Heart right ventricle (tissue), 16 donors: Measurements from ENCODE around the gene MS4A6A. TPM values are rescaled to one million over a fixed set of nuclear protein-coding genes. Genes with fewer than 3 reads are reported as not detected.
"Not testable (repeated sequence)": the region's sequence is repeated elsewhere in the genome, so short reads cannot be mapped to it uniquely, and the experiment has no call there.

Experiments
- ATAC-seq, 8 donors: fragments of 200-7000 bp; cut with Tn5 transposase; one replicate each; pipeline ENCODE4 v1.9.1; 2020; ENCODE audit warnings: mild to moderate bottlenecking in 8 of 8, moderate library complexity in 8 of 8, moderate number of reproducible peaks in 1 of 8
- DNase-seq, 2 donors: peaks; one replicate each; pipeline ENCODE4 v3.0.0-alpha.2; 2020
- H3K27ac ChIP-seq, 10 donors: fragments of 200-600 bp; sonication (generic) in 2 of 10; one replicate each; pipeline versions ENCODE4 v1.5.0 to v1.8.0; 2020 to 2022; ENCODE audit warnings: mild to moderate bottlenecking in 3 of 10
- H3K27me3 ChIP-seq, 7 donors: fragments of 200-600 bp; one replicate each; pipeline ENCODE4 v1.8.0; 2021 to 2022; ENCODE audit warnings: mild to moderate bottlenecking in 2 of 7
- H3K36me3 ChIP-seq, 9 donors: fragments of 200-600 bp; sonication (generic) in 1 of 9; one replicate each; pipeline versions ENCODE4 v1.5.0 to v1.8.0; 2020 to 2022; ENCODE audit warnings: mild to moderate bottlenecking in 2 of 9
- H3K4me1 ChIP-seq, 9 donors: fragments of 200-600 bp; sonication (generic) in 1 of 9; one replicate each; pipeline versions ENCODE4 v1.5.0 to v1.8.0; 2020 to 2022; ENCODE audit warnings: mild to moderate bottlenecking in 4 of 9
- H3K4me3 ChIP-seq, 10 donors: fragments of 200-600 bp; sonication (generic) in 2 of 10; one replicate each; pipeline versions ENCODE4 v1.5.0 to v1.8.0; 2020 to 2022; ENCODE audit warnings: mild to moderate bottlenecking in 7 of 10, moderate library complexity in 2 of 10
- H3K9me3 ChIP-seq, 11 donors: fragments of 200-600 bp in 10 of 11; sonication (generic) in 2 of 11; one replicate each; pipeline versions ENCODE4 v1.5.0 to v1.8.0; 2013 to 2022; ENCODE audit warnings: mild to moderate bottlenecking in 2 of 11, control low read depth in 1 of 11, moderate library complexity in 1 of 11
- CTCF ChIP-seq, 9 donors: fragments of 200-600 bp; sonication (generic) in 2 of 9; IDR thresholded peaks; one replicate each; pipeline versions ENCODE4 v1.5.0 to v1.8.0; 2021 to 2022; ENCODE audit warnings: antibody characterized with exemption in 9 of 9, mild to moderate bottlenecking in 5 of 9, moderate library complexity in 1 of 9
- whole genome bisulfite sequencing, 2 donors: extraction: QIAGEN DNeasy Blood & Tissue Kit; methylation state at CpG; one replicate each; pipeline ENCODE4 v1.1.7; 2013; ENCODE audit warnings: inconsistent platforms in 1 of 2; 5-methylcytosine and 5-hydroxymethylcytosine counted together
- intact Hi-C, 10 donors: fragments of 100-400 bp; cut with DNase I; formaldehyde crosslinking; loops; one replicate each; pipeline versions ENCODE4 v1.11.1 to v1.14.2; 2022
- polyA plus RNA-seq, 2 donors: library from polyadenylated mRNA; stranded (reverse); fragments of 200-250 nt; gene quantifications; one replicate each; pipeline ENCODE4 v1.2.3, GENCODE V29; 2013
- total RNA-seq, 10 donors: library from RNA; stranded (reverse); fragmentation: NEBNext Ultra II Directional in 3 of 10; extraction: Animal tissue kit (Norgen Biotek cat#: 25700) in 3 of 10; gene quantifications; one replicate each; pipeline versions ENCODE4 v1.2.1 to v1.2.4, GENCODE V29; 2021 to 2023
- donor health status: Arrhythmogenic right ventricular cardiomyopathy.
- donor health status: ischemic (EF 13 %, LVEDD 7.1; RV severe dilation, severe dysfunction).
- donor health status: healthy with polysubstance abuse.
- donor health status: DM: no; HTN: yes; CAD: no.
- donor health status: DM: no; HTN: no; CAD: no.
- donor health status: ischemic (EF 25% LVEDD 6.9; RV normal size, moderate dysfunction).
- donor health status: ischemic (EF 25% LVEDD 5.7; RV mildly dilated, moderate dysfunction).
- donor health status: healthy.
- donor health status: DM: yes; HTN: yes; CAD: no.
- donor health status: Ischemic cardiomyopathy.
- donor health status: ischemic (EF 35%, LVEDD 5.7; RV mildly dilated, moderate dysfunction).
- donor health status: nonischemic (EF 11% LVEDD 7.7; RV severe dilation, severe dysfunction).
- donor health status: DM: yes; HTN: yes; CAD: no.
- donor health status: PGD.
- donor health status: ischemic (EF 29% LVEDD 5.4; RV normal size, mild dysfunction).
- donor health status: nonischemic (EF 23%, LVEDD 6.1; RV moderate dilation, normal function).

MS4A6A gene
- total and polyA plus RNA-seq, 12 donors, result 7.9 to 168 (median 22.3) TPM

- intact Hi-C loops, result no loop called here
- Histone ChIP-seq H3K27ac (peak overlapping the region in 6 of 10 donors; percentile 5 to 60 (median 26)), H3K9me3 (peaks cover 0 to 6% (median 0%) of the 10 kb centered on the region in 11 donors), H3K36me3 (no peaks in the 10 kb centered on the region), H3K4me3 (no peak overlapping the region), H3K27me3 (no peaks in the 10 kb centered on the region), H3K4me1 (peaks cover 0 to 22% (median 8%) of the 10 kb centered on the region in 9 donors)
- WGBS, 2 donors, result 60 to 74% methylated on average over 3 of the region's 3 CpGs
- no peak for TF ChIP-seq CTCF (IDR thresholded peaks at IDR 0.05)
- DNase-seq, result no peak
- peak in 1 of 8 donors; percentile 56 for ATAC-seq
These were observed 27.0 kb downstream of the MS4A6A start for GRCh38 chr11:60155931-60156330.

DNA sequence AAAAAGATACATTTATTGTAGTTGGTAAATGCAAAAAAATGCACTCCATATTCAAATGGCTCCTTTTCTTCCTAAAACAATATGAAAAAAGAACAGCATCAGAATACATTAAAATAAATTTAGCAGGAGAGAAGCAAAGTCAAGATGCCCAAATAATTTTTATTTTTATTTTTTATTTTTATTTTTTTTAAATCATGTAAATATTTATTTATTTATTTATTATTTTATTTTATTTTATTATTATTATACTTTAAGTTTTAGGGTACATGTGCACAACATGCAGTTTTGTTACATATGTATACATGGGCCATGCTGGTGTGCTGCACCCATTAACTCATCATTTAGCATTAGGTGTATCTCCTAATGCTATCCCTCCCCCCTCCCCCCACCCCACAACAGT is 30.2 kb downstream of the MS4A6A start:
- intact Hi-C loops, H3K27me3 ChIP-seq: not testable (repeated sequence)

DNA sequence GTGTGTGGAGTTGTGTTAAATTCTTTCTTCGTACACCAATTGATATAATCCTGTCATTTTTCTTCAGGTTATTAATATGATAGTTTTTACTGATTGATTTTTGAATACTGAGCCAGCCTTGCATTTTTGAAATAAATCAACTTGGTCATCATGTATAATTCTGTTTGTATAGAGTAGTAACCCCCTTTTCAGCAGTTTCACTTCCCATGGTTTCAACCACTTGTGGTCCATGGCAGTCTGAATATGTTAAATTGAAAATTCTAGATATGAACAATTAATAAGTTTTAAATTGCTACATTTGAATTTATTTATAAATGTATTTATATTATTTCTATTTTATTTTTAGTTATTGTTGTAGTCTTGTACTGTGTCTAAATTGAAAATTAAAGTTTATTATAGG is 32.6 kb downstream of the MS4A6A start:
- TF ChIP-seq CTCF (IDR thresholded peaks at IDR 0.05), result no peak

More for the DNA sequence above, 30.2 kb downstream of the MS4A6A start:
- ATAC-seq, H3K27ac ChIP-seq, H3K36me3 ChIP-seq, H3K4me3 ChIP-seq, DNase-seq, H3K9me3 ChIP-seq: not testable (repeated sequence)
- H3K4me1 ChIP-seq, result peaks cover 0 to 10% (median 0%) of the 10 kb centered on the region in 9 donors

DNA sequence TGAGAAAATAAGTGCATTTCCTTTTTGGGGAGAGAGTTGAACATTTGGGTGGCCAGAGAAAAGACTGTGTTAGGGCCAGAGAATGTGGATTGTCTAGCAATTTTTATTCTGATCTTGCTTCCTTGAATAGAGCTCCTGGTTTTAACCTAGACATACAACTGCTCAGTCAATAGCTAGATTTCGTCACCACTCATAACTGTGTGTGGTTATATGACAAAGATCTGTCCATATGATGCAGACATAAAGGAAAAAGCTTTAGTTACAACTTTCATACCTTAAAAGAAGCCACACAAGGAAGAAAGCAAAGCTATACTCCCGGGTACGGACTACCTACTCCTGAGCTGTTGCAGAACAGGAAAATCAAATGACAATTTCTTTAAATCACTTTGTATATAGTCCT is 37.2 kb downstream of the MS4A6A start:
- no peak for ATAC-seq

More for the DNA sequence above, 32.6 kb downstream of the MS4A6A start:
- WGBS, 2 donors, result 74 to 75% methylated on average over 1 of the region's 1 CpG
- H3K4me3 ChIP-seq, result no peak overlapping the region
- no peaks in the 10 kb centered on the region for H3K9me3 ChIP-seq
- H3K27me3 ChIP-seq, result no peaks in the 10 kb centered on the region
- no peak overlapping the region for H3K27ac ChIP-seq
- H3K36me3 ChIP-seq, result no peaks in the 10 kb centered on the region
- intact Hi-C loops, result no loop called here
- ATAC-seq (no peak), DNase-seq (no peak)
- no peaks in the 10 kb centered on the region for H3K4me1 ChIP-seq

More for the DNA sequence above, 37.2 kb downstream of the MS4A6A start:
- Histone ChIP-seq H3K27me3 (no peaks in the 10 kb centered on the region), H3K9me3 (no peaks in the 10 kb centered on the region), H3K4me1 (no peaks in the 10 kb centered on the region), H3K4me3 (no peak overlapping the region), H3K27ac (no peak overlapping the region), H3K36me3 (no peaks in the 10 kb centered on the region)
- no peak for TF ChIP-seq CTCF (IDR thresholded peaks at IDR 0.05)
- no peak for DNase-seq
- intact Hi-C loops, result no loop called here
- WGBS, 2 donors, result 89 to 91% methylated on average over 3 of the region's 3 CpGs
